Measurements from ENCODE around the gene OR6K6. TPM values are rescaled to one million over a fixed set of nuclear protein-coding genes. Genes with fewer than 3 reads are reported as not detected.

The OR6K6 gene
- total RNA-seq, 1 donor from 2014 or later = not detected

GRCh38 chr1:158800526-158800925, 46.0 kb downstream of the OR6K6 start:
- no peak overlapping the region for H3K4me3 ChIP-seq (ENCODE audit: insufficient read depth, low read depth, low read length)
- no peaks in the 10 kb centered on the region for H3K36me3 Mint-ChIP-seq (ENCODE audit: low read depth, unreplicated experiment)
- FAIRE-seq (no peak), DNase-seq (ENCODE audit: low read depth) (no peak)
- H3K27ac Mint-ChIP-seq (ENCODE audit: unreplicated experiment) = no peak overlapping the region
- no peaks in the 10 kb centered on the region for H3K4me1 ChIP-seq (ENCODE audit: insufficient read depth, low read length)
- H3K27ac ChIP-seq (ENCODE audit: low read depth, low read length) = no peak overlapping the region
- H3K9me3 ChIP-seq (ENCODE audit: insufficient read depth, low read depth, low read length) = no peaks in the 10 kb centered on the region
- H3K4me2 ChIP-seq (ENCODE audit: low read length) = no peak overlapping the region
- no peak overlapping the region for H3K4me3 Mint-ChIP-seq (ENCODE audit: unreplicated experiment)
- H4K20me1 ChIP-seq (ENCODE audit: insufficient read depth, low read length) = no peaks in the 10 kb centered on the region
- H3K79me2 ChIP-seq (ENCODE audit: insufficient read depth, low read length) = no peaks in the 10 kb centered on the region
- no peaks in the 10 kb centered on the region for H3K36me3 ChIP-seq (ENCODE audit: insufficient read depth, low read length)
- H3K9me3 Mint-ChIP-seq (ENCODE audit: unreplicated experiment) = no peaks in the 10 kb centered on the region
- no peak overlapping the region for H2AFZ ChIP-seq (ENCODE audit: low read depth, low read length)
- H3K9ac ChIP-seq (ENCODE audit: low read length) = no peak overlapping the region
- no peak for TF ChIP-seq EZH2 (IDR thresholded peaks at IDR 0.05; ENCODE audit: insufficient read depth, low read length)
- TF ChIP-seq, protein P1, sequence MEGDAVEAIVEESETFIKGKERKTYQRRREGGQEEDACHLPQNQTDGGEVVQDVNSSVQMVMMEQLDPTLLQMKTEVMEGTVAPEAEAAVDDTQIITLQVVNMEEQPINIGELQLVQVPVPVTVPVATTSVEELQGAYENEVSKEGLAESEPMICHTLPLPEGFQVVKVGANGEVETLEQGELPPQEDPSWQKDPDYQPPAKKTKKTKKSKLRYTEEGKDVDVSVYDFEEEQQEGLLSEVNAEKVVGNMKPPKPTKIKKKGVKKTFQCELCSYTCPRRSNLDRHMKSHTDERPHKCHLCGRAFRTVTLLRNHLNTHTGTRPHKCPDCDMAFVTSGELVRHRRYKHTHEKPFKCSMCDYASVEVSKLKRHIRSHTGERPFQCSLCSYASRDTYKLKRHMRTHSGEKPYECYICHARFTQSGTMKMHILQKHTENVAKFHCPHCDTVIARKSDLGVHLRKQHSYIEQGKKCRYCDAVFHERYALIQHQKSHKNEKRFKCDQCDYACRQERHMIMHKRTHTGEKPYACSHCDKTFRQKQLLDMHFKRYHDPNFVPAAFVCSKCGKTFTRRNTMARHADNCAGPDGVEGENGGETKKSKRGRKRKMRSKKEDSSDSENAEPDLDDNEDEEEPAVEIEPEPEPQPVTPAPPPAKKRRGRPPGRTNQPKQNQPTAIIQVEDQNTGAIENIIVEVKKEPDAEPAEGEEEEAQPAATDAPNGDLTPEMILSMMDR (IDR thresholded peaks at IDR 0.05; ENCODE audit: insufficient read depth, low read depth, low read length) = no peak
- H3K27me3 ChIP-seq (ENCODE audit: insufficient read depth, low read length) = no peaks in the 10 kb centered on the region
- peaks cover 2% of the 10 kb centered on the region for H3K27me3 Mint-ChIP-seq (ENCODE audit: low read depth, unreplicated experiment)
- H3K4me1 Mint-ChIP-seq (ENCODE audit: low read depth, unreplicated experiment) = no peaks in the 10 kb centered on the region

DNA sequence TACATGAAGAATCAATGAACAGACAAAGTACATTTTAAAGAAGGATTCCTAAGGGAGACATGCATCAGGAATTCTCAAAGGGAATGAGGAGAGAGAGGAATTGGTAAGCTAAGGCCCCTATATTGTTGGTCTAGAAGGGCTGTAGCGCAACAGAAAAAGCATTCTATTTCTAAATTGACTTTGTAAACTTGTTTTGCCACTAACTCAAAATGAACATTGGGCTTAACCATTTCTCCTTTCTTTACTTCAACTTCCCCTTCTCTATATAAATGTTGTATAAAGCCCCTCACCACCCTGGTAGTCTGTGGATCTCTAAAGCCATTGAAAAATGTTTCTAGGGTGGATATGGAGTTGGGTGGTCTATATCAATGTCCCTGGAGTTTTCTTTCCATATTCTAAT, 46.9 kb downstream of the OR6K6 start:
- Histone ChIP-seq H3K9me3 (ENCODE audit: insufficient read depth, low read depth, low read length) (no peaks in the 10 kb centered on the region), H2AFZ (ENCODE audit: low read depth, low read length) (no peak overlapping the region), H4K20me1 (ENCODE audit: insufficient read depth, low read length) (no peaks in the 10 kb centered on the region), H3K4me1 (ENCODE audit: insufficient read depth, low read length) (no peaks in the 10 kb centered on the region), H3K79me2 (ENCODE audit: insufficient read depth, low read length) (no peaks in the 10 kb centered on the region), H3K4me3 (ENCODE audit: insufficient read depth, low read depth, low read length) (no peak overlapping the region), H3K36me3 (ENCODE audit: insufficient read depth, low read length) (no peaks in the 10 kb centered on the region), H3K27me3 (ENCODE audit: insufficient read depth, low read length) (no peaks in the 10 kb centered on the region), H3K4me2 (ENCODE audit: low read length) (no peak overlapping the region), H3K27ac (ENCODE audit: low read depth, low read length) (no peak overlapping the region), H3K9ac (ENCODE audit: low read length) (no peak overlapping the region)
- Mint-ChIP-seq H3K27ac (ENCODE audit: unreplicated experiment) (no peak overlapping the region), H3K27me3 (ENCODE audit: low read depth, unreplicated experiment) (no peaks in the 10 kb centered on the region), H3K4me1 (ENCODE audit: low read depth, unreplicated experiment) (no peaks in the 10 kb centered on the region), H3K9me3 (ENCODE audit: unreplicated experiment) (no peaks in the 10 kb centered on the region), H3K4me3 (ENCODE audit: unreplicated experiment) (no peak overlapping the region), H3K36me3 (ENCODE audit: low read depth, unreplicated experiment) (no peaks in the 10 kb centered on the region)
- DNase-seq (ENCODE audit: low read depth) = no peak
- TF ChIP-seq, protein P1 (IDR thresholded peaks at IDR 0.05; ENCODE audit: insufficient read depth, low read depth, low read length) = no peak
- no peak for TF ChIP-seq EZH2 (IDR thresholded peaks at IDR 0.05; ENCODE audit: insufficient read depth, low read length)
- no peak for FAIRE-seq

DNA sequence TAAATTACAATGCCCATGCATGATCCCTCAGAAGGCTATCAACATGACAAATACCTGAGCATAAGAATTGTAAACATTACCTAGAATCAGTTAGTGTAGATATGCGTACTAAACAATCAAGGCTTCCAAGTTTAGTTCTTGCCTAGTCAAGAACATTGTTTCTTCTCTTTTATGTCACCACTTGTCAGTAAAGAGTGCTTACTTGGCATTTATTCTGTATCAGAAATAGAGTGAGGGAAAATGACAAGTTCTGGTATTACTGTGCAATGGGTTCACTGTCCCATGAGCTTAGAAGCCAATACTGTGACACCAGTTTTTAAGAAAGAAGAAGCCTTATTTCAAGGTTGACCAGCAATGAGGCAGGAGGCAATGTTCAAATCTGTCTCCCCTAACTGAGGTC, 49.2 kb downstream of the OR6K6 start:
- Histone ChIP-seq H3K4me3 (ENCODE audit: insufficient read depth, low read depth, low read length) (no peak overlapping the region), H3K27me3 (ENCODE audit: insufficient read depth, low read length) (no peaks in the 10 kb centered on the region), H3K9me3 (ENCODE audit: insufficient read depth, low read depth, low read length) (peaks cover under 1% of the 10 kb centered on the region), H2AFZ (ENCODE audit: low read depth, low read length) (no peak overlapping the region), H3K36me3 (ENCODE audit: insufficient read depth, low read length) (no peaks in the 10 kb centered on the region), H4K20me1 (ENCODE audit: insufficient read depth, low read length) (no peaks in the 10 kb centered on the region), H3K4me2 (ENCODE audit: low read length) (no peak overlapping the region), H3K4me1 (ENCODE audit: insufficient read depth, low read length) (no peaks in the 10 kb centered on the region), H3K27ac (ENCODE audit: low read depth, low read length) (no peak overlapping the region), H3K9ac (ENCODE audit: low read length) (no peak overlapping the region), H3K79me2 (ENCODE audit: insufficient read depth, low read length) (no peaks in the 10 kb centered on the region)
- no peak for FAIRE-seq
- H3K27me3 Mint-ChIP-seq (ENCODE audit: low read depth, unreplicated experiment) = peaks cover 2% of the 10 kb centered on the region
- no peak for TF ChIP-seq EZH2 (IDR thresholded peaks at IDR 0.05; ENCODE audit: insufficient read depth, low read length)
- TF ChIP-seq, protein P1 (IDR thresholded peaks at IDR 0.05; ENCODE audit: insufficient read depth, low read depth, low read length) = no peak
- H3K4me3 Mint-ChIP-seq (ENCODE audit: unreplicated experiment) = no peak overlapping the region
- H3K4me1 Mint-ChIP-seq (ENCODE audit: low read depth, unreplicated experiment) = no peaks in the 10 kb centered on the region
- no peak overlapping the region for H3K27ac Mint-ChIP-seq (ENCODE audit: unreplicated experiment)
- H3K9me3 Mint-ChIP-seq (ENCODE audit: unreplicated experiment) = peaks cover under 1% of the 10 kb centered on the region
- no peak for DNase-seq (ENCODE audit: low read depth)
- no peaks in the 10 kb centered on the region for H3K36me3 Mint-ChIP-seq (ENCODE audit: low read depth, unreplicated experiment)

Other genes with a start within 250 kb of the OR6K6 start
- gene OR6Y1, start 200.3 kb upstream of the OR6K6 start, total RNA-seq = not detected in 2 replicates
- gene OR6P1, start 184.1 kb upstream of the OR6K6 start, total RNA-seq = not detected in 2 replicates
- gene OR10X1, start 174.8 kb upstream of the OR6K6 start, total RNA-seq = not detected in 2 replicates
- gene OR10Z1, start 149.5 kb upstream of the OR6K6 start, total RNA-seq = not detected in 2 replicates
- 0.02 and 0.09 TPM in 2 replicates for gene SPTA1, start 68.0 kb upstream of the OR6K6 start, total RNA-seq
- not detected in 2 replicates for gene OR6K2, start 54.1 kb upstream of the OR6K6 start, total RNA-seq
- not detected in 2 replicates for gene OR6K3, start 34.0 kb upstream of the OR6K6 start, total RNA-seq
- gene OR6N1, start 17.5 kb downstream of the OR6K6 start, total RNA-seq = not detected in 2 replicates
- not detected in 2 replicates for gene OR6N2, start 26.5 kb downstream of the OR6K6 start, total RNA-seq
- gene MNDA, start 76.6 kb downstream of the OR6K6 start, total RNA-seq = not detected in 2 replicates
- gene PYHIN1, start 176.8 kb downstream of the OR6K6 start, total RNA-seq = not detected in 2 replicates